SK-N-MC (cell line): ENCODE data around the gene BATF2.
"Not testable (repeated sequence)": the region's sequence is repeated elsewhere in the genome, so short reads cannot be mapped to it uniquely, and the experiment has no call there.

Experiments
- DNase-seq: peaks from one replicate; pipeline ENCODE4 v3.0.0-alpha.2; 2011; ENCODE audit warnings: low read depth, low spot score
- H3K27ac ChIP-seq: fragments of 200-600 bp; sonication (generic); 2 replicates; pipeline ENCODE4 v1.5.1; 2016; ENCODE audit warnings: mixed run types
- H3K36me3 ChIP-seq: fragments of 200-600 bp; sonication (generic); 2 replicates; pipeline ENCODE4 v1.6.1; 2017; ENCODE audit warnings: antibody characterized with exemption, low read length, mixed read lengths; ENCODE audit not compliant: insufficient read depth
- H3K4me3 ChIP-seq: fragments of 200-600 bp; sonication (generic); 2 replicates; pipeline ENCODE4 v1.5.1; 2016
- H3K9ac ChIP-seq: fragments of 200-600 bp; sonication (generic); 2 replicates; pipeline ENCODE4 v1.8.0; 2017; ENCODE audit warnings: mixed run types, mixed read lengths; ENCODE audit not compliant: insufficient read length
- H3K9me3 ChIP-seq: fragments of 200-600 bp; sonication (generic); 2 replicates; pipeline ENCODE4 v1.6.1; 2017; ENCODE audit warnings: low read depth, mild to moderate bottlenecking, antibody characterized with exemption, low read length, moderate library complexity, mixed read lengths
- EZH2 ChIP-seq: fragments of 200-600 bp; sonication (generic); IDR thresholded peaks from one replicate; pipeline ENCODE4 v1.6.1; 2017; ENCODE audit warnings: antibody characterized with exemption
- FOXP2 ChIP-seq: optimal IDR thresholded peaks from 2 replicates; pipeline ENCODE3; 2011; ENCODE audit warnings: mild to moderate bottlenecking, moderate library complexity; ENCODE audit not compliant: insufficient read depth; ENCODE audit errors: extremely low read length, control extremely low read depth
- POLR2AphosphoS5 ChIP-seq: IDR thresholded peaks from 2 replicates; pipeline ENCODE4 v1.6.1; 2012; ENCODE audit warnings: mild to moderate bottlenecking, low read depth, low read length, borderline replicate concordance

The BATF2 gene

GRCh38 chr11:64987998-64988854 is 8.5 kb downstream of the BATF2 start:
- DNase-seq, result no peak
- Histone ChIP-seq H3K9me3 (no peaks in the 10 kb centered on the region), H3K36me3 (no peaks in the 10 kb centered on the region), H3K4me3 (no peak overlapping the region), H3K27ac (no peak overlapping the region), H3K9ac (no peak overlapping the region)
- TF ChIP-seq POLR2AphosphoS5, result no peak
- no peak for TF ChIP-seq FOXP2
- TF ChIP-seq EZH2, result no peak

- not testable (repeated sequence) for H3K36me3 ChIP-seq, H3K4me3 ChIP-seq, H3K27ac ChIP-seq, DNase-seq, H3K9ac ChIP-seq, H3K9me3 ChIP-seq
Measured at GRCh38 chr11:64983339-64983738, 13.4 kb downstream of the BATF2 start.

GRCh38 chr11:64976651-64977050 is 20.1 kb downstream of the BATF2 start:
- H3K36me3 ChIP-seq, result no peaks in the 10 kb centered on the region
- no peak for DNase-seq
- no peaks in the 10 kb centered on the region for H3K9me3 ChIP-seq
- H3K27ac ChIP-seq, result no peak overlapping the region
- no peak overlapping the region for H3K9ac ChIP-seq
- TF ChIP-seq POLR2AphosphoS5 (no peak), EZH2 (no peak), FOXP2 (no peak)
- H3K4me3 ChIP-seq, result no peak overlapping the region

GRCh38 chr11:64974124-64974523 is 22.6 kb downstream of the BATF2 start:
- H3K36me3 ChIP-seq, result no peaks in the 10 kb centered on the region
- H3K9me3 ChIP-seq, result no peaks in the 10 kb centered on the region
- TF ChIP-seq FOXP2 (no peak), EZH2 (no peak), POLR2AphosphoS5 (no peak)
- no peak overlapping the region for H3K9ac ChIP-seq
- no peak overlapping the region for H3K4me3 ChIP-seq
- no peak for DNase-seq
- no peak overlapping the region for H3K27ac ChIP-seq

- H3K36me3 ChIP-seq, result no peaks in the 10 kb centered on the region
- H3K9me3 ChIP-seq, result no peaks in the 10 kb centered on the region
- H3K27ac ChIP-seq, result no peak within 1 kb of the TSS
- no peak within 1 kb of the TSS for H3K9ac ChIP-seq
- DNase-seq, result no peak
- no peak within 1 kb of the TSS for H3K4me3 ChIP-seq
- TF ChIP-seq POLR2AphosphoS5 (no peak), FOXP2 (no peak), EZH2 (no peak)
Measured at GRCh38 chr11:64971421-64972233, 25.1 kb downstream of the BATF2 start, which contains the start of gene MAJIN. Gene MAJIN (minus strand): TSS chr11:64972108. CDS start chr11:64959405, 12,703 bp downstream.

- no peak overlapping the region for H3K9ac ChIP-seq
- H3K27ac ChIP-seq, result no peak overlapping the region
- H3K9me3 ChIP-seq, result no peaks in the 10 kb centered on the region
- no peak for TF ChIP-seq EZH2
- no peak for TF ChIP-seq FOXP2
- TF ChIP-seq POLR2AphosphoS5, result no peak
- no peaks in the 10 kb centered on the region for H3K36me3 ChIP-seq
- H3K4me3 ChIP-seq, result no peak overlapping the region
- no peak for DNase-seq
Measured at GRCh38 chr11:64970731-64971151, 26.0 kb downstream of the BATF2 start.

- no peak for DNase-seq
- TF ChIP-seq EZH2, result no peak
- TF ChIP-seq FOXP2, result no peak
- TF ChIP-seq POLR2AphosphoS5, result no peak
- Histone ChIP-seq H3K27ac (no peak overlapping the region), H3K9me3 (no peaks in the 10 kb centered on the region), H3K36me3 (no peaks in the 10 kb centered on the region), H3K4me3 (no peak overlapping the region), H3K9ac (no peak overlapping the region)
Measured at GRCh38 chr11:64969209-64969608, 27.6 kb downstream of the BATF2 start.

- no peak for TF ChIP-seq POLR2AphosphoS5
- no peak for TF ChIP-seq FOXP2
- TF ChIP-seq EZH2, result no peak
- no peaks in the 10 kb centered on the region for H3K9me3 ChIP-seq
- DNase-seq, result no peak
- H3K4me3 ChIP-seq, result no peak overlapping the region
- H3K9ac ChIP-seq, result no peak overlapping the region
- no peaks in the 10 kb centered on the region for H3K36me3 ChIP-seq
- H3K27ac ChIP-seq, result no peak overlapping the region
Measured at GRCh38 chr11:64967375-64967774, 29.4 kb downstream of the BATF2 start.

GRCh38 chr11:64963072-64963631 is 33.6 kb downstream of the BATF2 start:
- no peaks in the 10 kb centered on the region for H3K36me3 ChIP-seq
- H3K4me3 ChIP-seq, result no peak overlapping the region
- DNase-seq, result no peak
- TF ChIP-seq FOXP2 (no peak), EZH2 (no peak), POLR2AphosphoS5 (no peak)
- no peaks in the 10 kb centered on the region for H3K9me3 ChIP-seq
- H3K9ac ChIP-seq, result no peak overlapping the region
- no peak overlapping the region for H3K27ac ChIP-seq
